Kidney (tissue), 14 donors: ENCODE measurements around the gene GALNT1. TPM values are rescaled to one million over a fixed set of nuclear protein-coding genes. Genes with fewer than 3 reads are reported as not detected.

Experiments
- DNase-seq, 5 donors: peaks; one replicate each; pipeline ENCODE4 v3.0.0-alpha.2; 2013 to 2020
- FAIRE-seq: peaks from 2 replicates; lab custom pipeline; 2012; peaks lifted over from hg19 to GRCh38; lab: Jason Lieb, UNC
- H3K27ac ChIP-seq, 2 donors: one replicate each; pipeline ENCODE4 v1.7.0; 2013; ENCODE audit warnings: low read depth in 2 of 2, low read length in 2 of 2, inconsistent platforms in 1 of 2
- H3K27me3 ChIP-seq: one replicate; pipeline ENCODE4 v1.7.1; 2013; ENCODE audit warnings: low read length, inconsistent platforms; ENCODE audit not compliant: control insufficient read depth, insufficient read depth
- H3K36me3 ChIP-seq, 3 donors: one replicate each; pipeline versions ENCODE4 v1.7.0 to v1.7.1; 2013; ENCODE audit warnings: low read length in 3 of 3, control low read depth in 1 of 3, inconsistent platforms in 1 of 3; ENCODE audit not compliant: insufficient read depth in 3 of 3, control insufficient read depth in 2 of 3
- H3K4me1 ChIP-seq, 3 donors: one replicate each; pipeline versions ENCODE4 v1.7.0 to v1.7.1; 2013; ENCODE audit warnings: low read length in 3 of 3, inconsistent platforms in 1 of 3, low read depth in 1 of 3; ENCODE audit not compliant: control insufficient read depth in 2 of 3, insufficient read depth in 2 of 3
- H3K4me3 ChIP-seq, 3 donors: one replicate each; pipeline versions ENCODE4 v1.7.0 to v1.8.1; 2013; ENCODE audit warnings: low read length in 3 of 3, control low read depth in 1 of 3, inconsistent platforms in 1 of 3
- H3K9ac ChIP-seq, 3 donors: one replicate each; pipeline versions ENCODE4 v1.7.0 to v1.7.1; 2013; ENCODE audit warnings: low read length in 3 of 3, control low read depth in 1 of 3, inconsistent platforms in 1 of 3
- H3K9me3 ChIP-seq, 3 donors: one replicate each; pipeline versions ENCODE4 v1.7.0 to v1.7.1; 2013; ENCODE audit warnings: low read length in 3 of 3, control low read depth in 1 of 3, inconsistent platforms in 1 of 3; ENCODE audit not compliant: control insufficient read depth in 2 of 3, insufficient read depth in 1 of 3
- intact Hi-C: fragments of 100-400 bp; cut with DNase I; formaldehyde crosslinking; loops from one replicate; pipeline ENCODE4 v1.11.1; 2022
- polyA plus RNA-seq: library from polyadenylated mRNA; stranded (reverse); fragments of 350-450 nt; fragmentation: Illumina TruSeq; extraction: RNeasy Lipid Tissue Mini Kit (QIAGEN cat#74804); gene quantifications from one replicate; pipeline ENCODE4 v1.2.3, GENCODE V29; 2014; ENCODE audit warnings: low read depth, low replicate concordance; ENCODE audit not compliant: insufficient read depth
- total RNA-seq: library from RNA; stranded (reverse); fragmentation: NEBNext Ultra II Directional; extraction: Animal tissue kit (Norgen Biotek cat#: 25700); gene quantifications from one replicate; pipeline ENCODE4 v1.2.1, GENCODE V29; 2021
- TF ChIP-seq, protein P1 (sequence below): IDR thresholded peaks from 3 replicates; pipeline ENCODE4 v1.5.1; 2012; ENCODE audit warnings: mild to moderate bottlenecking, moderate library complexity, borderline replicate concordance; ENCODE audit not compliant: insufficient read depth; ENCODE audit errors: extremely low read depth
- donor health status: control.
- donor health status: control.
- donor health status: control.
- donor health status: control.
- donor health status: control.
- donor health status: DM: yes; HTN: yes; CAD: no.
- donor health status: Normal renal cell carcinoma (clear cell type).

GALNT1 gene
- total and polyA plus RNA-seq, 2 donors from 2014 or later = 11.8 to 59.3 TPM

DNA sequence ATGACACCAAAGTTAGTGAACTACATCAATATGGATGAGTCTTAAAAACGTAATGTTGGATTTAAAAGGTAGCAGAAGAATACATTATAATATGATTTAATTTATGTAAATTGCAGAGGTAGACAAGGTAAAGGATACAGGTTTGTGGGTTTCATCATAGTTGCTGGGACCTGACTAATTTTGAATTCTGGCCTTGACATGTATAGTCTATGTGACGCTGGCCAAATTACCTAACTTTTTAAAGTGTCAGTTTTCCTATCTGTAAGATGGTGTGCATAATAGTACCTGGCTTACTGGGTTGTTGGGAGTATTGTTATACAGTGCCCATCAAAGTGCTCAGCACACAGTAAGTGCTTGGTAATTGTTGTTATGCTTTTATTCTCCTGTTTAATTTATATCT lies 34.5 kb downstream of the GALNT1 start:
- H3K9ac ChIP-seq = no peak overlapping the region

DNA sequence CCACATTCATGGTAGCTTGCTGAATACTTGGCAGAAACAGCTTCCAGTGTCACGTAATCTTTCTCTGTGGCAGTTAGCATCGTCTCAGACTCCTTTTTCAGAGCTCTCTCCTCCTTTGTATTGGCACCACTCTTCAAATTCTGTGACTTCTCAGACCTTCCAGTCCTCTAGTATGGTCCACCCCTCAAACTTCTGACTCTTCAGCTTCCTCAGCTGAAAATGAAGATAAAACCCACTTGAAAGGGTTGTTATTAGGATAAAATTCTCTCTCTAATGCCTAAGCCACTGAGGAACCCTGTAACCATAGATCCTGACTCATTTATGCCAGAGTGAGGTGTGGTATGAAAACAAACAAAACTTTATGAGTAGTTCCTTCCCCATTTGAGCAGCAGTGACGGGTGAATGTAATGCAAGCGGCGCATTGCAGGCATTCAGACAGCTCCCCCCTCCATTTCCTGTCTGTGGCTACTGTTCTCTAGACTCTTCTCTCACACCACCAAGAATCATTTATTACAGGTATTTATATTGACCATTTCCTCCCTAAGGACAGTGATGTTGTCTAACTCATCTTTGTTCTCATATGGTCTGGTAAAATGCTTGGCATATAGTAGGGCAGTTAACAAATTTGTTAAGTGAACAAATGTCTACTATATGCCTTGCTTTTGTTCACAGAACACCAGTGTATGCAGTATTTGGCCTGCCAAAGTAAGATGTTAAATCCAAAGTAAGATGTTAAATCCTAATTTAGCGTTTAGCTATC lies 35.3 kb downstream of the GALNT1 start:
- no peaks in the 10 kb centered on the region for H3K9me3 ChIP-seq
- H3K36me3 ChIP-seq = no peaks in the 10 kb centered on the region
- H3K9ac ChIP-seq = peak overlapping the region in 1 of 3 donors; percentile 21
- DNase-seq (peak in 2 of 5 donors; percentile 43 to 55), FAIRE-seq (no peak)
- H3K4me1 ChIP-seq = peaks cover 0 to 4% (median 0%) of the 10 kb centered on the region in 3 donors
- no peak overlapping the region for H3K27ac ChIP-seq
- H3K4me3 ChIP-seq = no peak overlapping the region
- intact Hi-C loops = no loop called here
- TF ChIP-seq, protein P1, sequence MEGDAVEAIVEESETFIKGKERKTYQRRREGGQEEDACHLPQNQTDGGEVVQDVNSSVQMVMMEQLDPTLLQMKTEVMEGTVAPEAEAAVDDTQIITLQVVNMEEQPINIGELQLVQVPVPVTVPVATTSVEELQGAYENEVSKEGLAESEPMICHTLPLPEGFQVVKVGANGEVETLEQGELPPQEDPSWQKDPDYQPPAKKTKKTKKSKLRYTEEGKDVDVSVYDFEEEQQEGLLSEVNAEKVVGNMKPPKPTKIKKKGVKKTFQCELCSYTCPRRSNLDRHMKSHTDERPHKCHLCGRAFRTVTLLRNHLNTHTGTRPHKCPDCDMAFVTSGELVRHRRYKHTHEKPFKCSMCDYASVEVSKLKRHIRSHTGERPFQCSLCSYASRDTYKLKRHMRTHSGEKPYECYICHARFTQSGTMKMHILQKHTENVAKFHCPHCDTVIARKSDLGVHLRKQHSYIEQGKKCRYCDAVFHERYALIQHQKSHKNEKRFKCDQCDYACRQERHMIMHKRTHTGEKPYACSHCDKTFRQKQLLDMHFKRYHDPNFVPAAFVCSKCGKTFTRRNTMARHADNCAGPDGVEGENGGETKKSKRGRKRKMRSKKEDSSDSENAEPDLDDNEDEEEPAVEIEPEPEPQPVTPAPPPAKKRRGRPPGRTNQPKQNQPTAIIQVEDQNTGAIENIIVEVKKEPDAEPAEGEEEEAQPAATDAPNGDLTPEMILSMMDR = no peak
- H3K27me3 ChIP-seq = no peaks in the 10 kb centered on the region

More for the DNA sequence above, 34.5 kb downstream of the GALNT1 start:
- DNase-seq (no peak), FAIRE-seq (no peak)
- no peak overlapping the region for H3K27ac ChIP-seq
- TF ChIP-seq, protein P1 = no peak
- no peaks in the 10 kb centered on the region for H3K27me3 ChIP-seq
- intact Hi-C loops = no loop called here
- no peaks in the 10 kb centered on the region for H3K36me3 ChIP-seq
- no peak overlapping the region for H3K4me3 ChIP-seq
- H3K4me1 ChIP-seq = peaks cover 0 to 4% (median 0%) of the 10 kb centered on the region in 3 donors
- H3K9me3 ChIP-seq = no peaks in the 10 kb centered on the region

DNA sequence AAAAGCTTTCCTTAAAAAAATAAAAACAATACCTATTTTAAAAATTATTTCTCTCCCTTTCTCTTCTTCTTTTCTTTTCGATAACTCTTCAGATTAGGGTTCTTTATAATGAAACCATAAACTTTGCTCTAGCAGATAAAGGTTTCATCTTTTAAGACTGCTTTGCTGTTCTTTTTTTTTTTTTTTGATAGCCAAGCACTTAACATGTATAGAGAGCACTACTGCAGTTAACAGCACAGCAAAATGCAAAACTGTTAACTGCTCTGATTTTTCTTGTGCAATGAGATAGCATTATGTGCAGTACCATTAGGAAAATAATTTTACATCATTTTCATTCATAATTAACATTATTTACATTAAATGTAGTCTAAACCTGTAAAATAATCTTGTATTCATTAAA lies 36.3 kb downstream of the GALNT1 start:
- TF ChIP-seq, protein P1 = no peak
- Histone ChIP-seq H3K27me3 (no peaks in the 10 kb centered on the region), H3K9ac (no peak overlapping the region), H3K27ac (no peak overlapping the region), H3K36me3 (no peaks in the 10 kb centered on the region), H3K9me3 (no peaks in the 10 kb centered on the region), H3K4me1 (peaks cover 0 to 4% (median 0%) of the 10 kb centered on the region in 3 donors), H3K4me3 (no peak overlapping the region)
- DNase-seq (no peak), FAIRE-seq (no peak)
- intact Hi-C loops = no loop called here

DNA sequence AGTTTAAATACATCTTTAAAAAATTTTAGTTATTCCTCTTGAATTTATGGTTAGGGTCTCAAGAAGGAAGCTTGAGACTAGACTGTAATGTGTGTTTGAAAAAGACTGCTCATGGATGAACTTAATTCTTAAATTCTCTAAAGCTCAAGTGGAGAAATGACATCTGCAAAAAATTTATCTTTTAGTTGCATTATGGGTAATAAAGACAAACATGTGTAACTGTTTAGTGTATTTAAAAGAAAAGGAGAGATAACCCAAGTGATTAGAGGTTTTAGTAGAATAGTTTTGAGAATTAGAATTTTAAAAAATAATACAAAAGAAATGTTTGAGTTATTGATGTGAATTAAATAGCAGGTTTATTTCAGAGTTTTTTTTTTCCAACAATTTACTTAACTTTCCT lies 36.7 kb downstream of the GALNT1 start:
- Histone ChIP-seq H3K9ac (no peak overlapping the region), H3K27ac (no peak overlapping the region), H3K4me3 (no peak overlapping the region), H3K4me1 (peaks cover 0 to 4% (median 0%) of the 10 kb centered on the region in 3 donors), H3K36me3 (no peaks in the 10 kb centered on the region), H3K27me3 (no peaks in the 10 kb centered on the region), H3K9me3 (no peaks in the 10 kb centered on the region)
- FAIRE-seq (peak; percentile 17), DNase-seq (no peak)
- intact Hi-C loops = no loop called here
- TF ChIP-seq, protein P1 = no peak
